Measurements from ENCODE around the gene BACE2.

The BACE2 gene

GRCh38 chr21:41232013-41232412 lies 64.1 kb downstream of the BACE2 start:
- Histone ChIP-seq H3K9me3 (ENCODE audit: control insufficient read depth, insufficient read depth, low read depth, low read length) (no peaks in the 10 kb centered on the region), H3K4me1 (ENCODE audit: control insufficient read depth, insufficient read depth, low read length) (no peaks in the 10 kb centered on the region), H3K4me3 (ENCODE audit: low read depth, low read length) (no peak overlapping the region), H3K27ac (ENCODE audit: extremely low read depth, low read depth, low read length) (no peak overlapping the region), H3K36me3 (ENCODE audit: control insufficient read depth in 2 of 2, insufficient read depth in 1 of 2, low read length in 2 of 2) (peaks cover 0 to 4% of the 10 kb centered on the region in 2 experiments; a peak in 1 of 3 replicates)
- TF ChIP-seq ZNF624 (tag by site-specific recombination; IDR thresholded peaks at IDR 0.05) = no peak
- no peak for TF ChIP-seq ZEB2 (tag by site-specific recombination; IDR thresholded peaks at IDR 0.05)
- POLR2A ChIA-PET = no interaction called here
- CTCF ChIA-PET = interaction anchor here (0.5 kb wide), 1 partner anchor 81 kb away, joined by 3 read pairs; no protein-coding TSS in a partner anchor

- POLR2A ChIA-PET = no interaction called here
Measured at GRCh38 chr21:41233916-41234315, 66.0 kb downstream of the BACE2 start.

More at GRCh38 chr21:41233916-41234315, 66.0 kb downstream of the BACE2 start:
- Histone ChIP-seq H3K27ac (ENCODE audit: extremely low read depth, low read depth, low read length) (no peak overlapping the region), H3K9me3 (ENCODE audit: control insufficient read depth, insufficient read depth, low read depth, low read length) (no peaks in the 10 kb centered on the region), H3K4me1 (ENCODE audit: control insufficient read depth, insufficient read depth, low read length) (no peaks in the 10 kb centered on the region), H3K4me3 (ENCODE audit: low read depth, low read length) (no peak overlapping the region), H3K36me3 (ENCODE audit: control insufficient read depth in 2 of 2, insufficient read depth in 1 of 2, low read length in 2 of 2) (peaks cover 0 to 10% of the 10 kb centered on the region in 2 experiments; a peak in 1 of 3 replicates)
- CTCF ChIA-PET = no interaction called here
- TF ChIP-seq ZBTB8A (tag by site-specific recombination; IDR thresholded peaks at IDR 0.05) (no peak), ZNF830 (tag by site-specific recombination; IDR thresholded peaks at IDR 0.05; ENCODE audit: low read depth) (no peak), ZNF148 (tag by site-specific recombination; IDR thresholded peaks at IDR 0.05; ENCODE audit: borderline replicate concordance) (no peak), ZNF585B (tag by site-specific recombination; IDR thresholded peaks at IDR 0.05) (no peak), ZNF174 (tag by site-specific recombination; IDR thresholded peaks at IDR 0.05) (no peak), ZNF133 (tag by site-specific recombination; IDR thresholded peaks at IDR 0.05) (no peak), ZFHX2 (tag by site-specific recombination; conservative IDR thresholded peaks at IDR 0.05) (peak; percentile 83), ZBTB49 (tag by site-specific recombination; IDR thresholded peaks at IDR 0.05; ENCODE audit: low read depth) (no peak), ZNF302 (tag by site-specific recombination; IDR thresholded peaks at IDR 0.05; ENCODE audit: low read depth) (no peak), OVOL3 (tag by site-specific recombination; IDR thresholded peaks at IDR 0.05) (no peak), EGR2 (tag by site-specific recombination; IDR thresholded peaks at IDR 0.05; ENCODE audit: low read depth) (peak; percentile 89), ZNF214 (tag by site-specific recombination; IDR thresholded peaks at IDR 0.05; ENCODE audit: borderline replicate concordance) (no peak), SP7 (tag by site-specific recombination; IDR thresholded peaks at IDR 0.05) (peak; percentile 72), ZNF791 (tag by site-specific recombination; IDR thresholded peaks at IDR 0.05) (no peak), ZNF571 (tag by site-specific recombination; IDR thresholded peaks at IDR 0.05) (no peak), MZF1 (tag by site-specific recombination; IDR thresholded peaks at IDR 0.05; ENCODE audit: borderline replicate concordance) (no peak), ZNF704 (tag by site-specific recombination; IDR thresholded peaks at IDR 0.05) (no peak), ZNF292 (tag by site-specific recombination; IDR thresholded peaks at IDR 0.05; ENCODE audit: borderline replicate concordance, low read depth) (no peak), ZSCAN30 (tag by site-specific recombination; IDR thresholded peaks at IDR 0.05) (no peak)
- TF ChIP-seq, protein P1, sequence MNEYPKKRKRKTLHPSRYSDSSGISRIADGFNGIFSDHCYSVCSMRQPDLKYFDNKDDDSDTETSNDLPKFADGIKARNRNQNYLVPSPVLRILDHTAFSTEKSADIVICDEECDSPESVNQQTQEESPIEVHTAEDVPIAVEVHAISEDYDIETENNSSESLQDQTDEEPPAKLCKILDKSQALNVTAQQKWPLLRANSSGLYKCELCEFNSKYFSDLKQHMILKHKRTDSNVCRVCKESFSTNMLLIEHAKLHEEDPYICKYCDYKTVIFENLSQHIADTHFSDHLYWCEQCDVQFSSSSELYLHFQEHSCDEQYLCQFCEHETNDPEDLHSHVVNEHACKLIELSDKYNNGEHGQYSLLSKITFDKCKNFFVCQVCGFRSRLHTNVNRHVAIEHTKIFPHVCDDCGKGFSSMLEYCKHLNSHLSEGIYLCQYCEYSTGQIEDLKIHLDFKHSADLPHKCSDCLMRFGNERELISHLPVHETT (tag by site-specific recombination; IDR thresholded peaks at IDR 0.05) = no peak
- TF ChIP-seq, protein P2, sequence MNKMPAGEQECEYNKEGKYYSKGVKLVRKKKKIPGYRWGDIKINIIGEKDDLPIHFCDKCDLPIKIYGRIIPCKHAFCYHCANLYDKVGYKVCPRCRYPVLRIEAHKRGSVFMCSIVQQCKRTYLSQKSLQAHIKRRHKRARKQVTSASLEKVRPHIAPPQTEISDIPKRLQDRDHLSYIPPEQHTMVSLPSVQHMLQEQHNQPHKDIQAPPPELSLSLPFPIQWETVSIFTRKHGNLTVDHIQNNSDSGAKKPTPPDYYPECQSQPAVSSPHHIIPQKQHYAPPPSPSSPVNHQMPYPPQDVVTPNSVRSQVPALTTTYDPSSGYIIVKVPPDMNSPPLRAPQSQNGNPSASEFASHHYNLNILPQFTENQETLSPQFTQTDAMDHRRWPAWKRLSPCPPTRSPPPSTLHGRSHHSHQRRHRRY (tag by site-specific recombination; IDR thresholded peaks at IDR 0.05) = no peak
